Uterus (tissue), 4 donors: ENCODE data around the gene PTPRM. TPM values are rescaled to one million over a fixed set of nuclear protein-coding genes. Genes with fewer than 3 reads are reported as not detected.

Experiments used
- DNase-seq, 2 donors: peaks; one replicate each; pipeline ENCODE4 v3.0.0-alpha.2; 2019 to 2020
- H3K27ac ChIP-seq, 2 donors: fragments of 200-600 bp; sonication (generic); 1 replicate in 1 of 2; 2 replicates in 1 of 2; pipeline ENCODE4 v1.5.1; 2016 to 2018
- H3K27me3 ChIP-seq, 2 donors: fragments of 200-600 bp; sonication (generic); one replicate each; pipeline ENCODE4 v1.5.1; 2018 to 2019; ENCODE audit warnings: control low read depth in 1 of 2
- H3K36me3 ChIP-seq, 2 donors: fragments of 200-600 bp; sonication (generic); one replicate each; pipeline ENCODE4 v1.5.1; 2019; ENCODE audit warnings: control low read depth in 1 of 2
- H3K4me1 ChIP-seq, 2 donors: fragments of 200-600 bp; sonication (generic); one replicate each; pipeline ENCODE4 v1.5.1; 2018 to 2019; ENCODE audit warnings: control low read depth in 1 of 2
- H3K4me3 ChIP-seq, 2 donors: fragments of 200-600 bp; sonication (generic); 1 replicate in 1 of 2; 2 replicates in 1 of 2; pipeline ENCODE4 v1.5.1; 2018 to 2019; ENCODE audit warnings: mild to moderate bottlenecking in 1 of 2
- H3K9me3 ChIP-seq, 2 donors: fragments of 200-600 bp; sonication (generic); one replicate each; pipeline ENCODE4 v1.5.1; 2019; ENCODE audit warnings: control low read depth in 1 of 2
- CTCF ChIP-seq, 4 experiments: fragments of 200-600 bp in 2 of 4; fragments of 450-650 bp in 2 of 4; sonication (generic) in 2 of 4; IDR thresholded peaks; one replicate each; pipeline ENCODE4 v1.5.1; 2016 to 2019; ENCODE audit warnings: antibody characterized with exemption in 4 of 4, mild to moderate bottlenecking in 2 of 4, moderate library complexity in 1 of 4
- POLR2A ChIP-seq, 2 donors: fragments of 450-650 bp; IDR thresholded peaks; one replicate each; pipeline ENCODE4 v1.6.1; 2016; ENCODE audit warnings: antibody characterized with exemption in 2 of 2, mild to moderate bottlenecking in 1 of 2, moderate library complexity in 1 of 2
- intact Hi-C: fragments of 100-400 bp; cut with DNase I; formaldehyde crosslinking; loops from one replicate; pipeline ENCODE4 v1.15.1; 2023; ENCODE audit warnings: low total_unique reads
- total RNA-seq, 4 donors: library from RNA; depleted of rRNA in 3 of 4; stranded (reverse); fragments of >200 nt in 3 of 4; gene quantifications; one replicate each; pipeline versions ENCODE4 v1.1.0 to v1.2.4, GENCODE V29; 2014 to 2023
- donor health status: DM: yes; HTN: yes; CAD: no.

Gene PTPRM
- total RNA-seq, 4 donors from 2014 or later: 62.0 to 127 (median 85.7) TPM

GRCh38 chr18:7646174-7646886, 79.2 kb downstream of the PTPRM start:
- H3K9me3 ChIP-seq: no peaks in the 10 kb centered on the region
- H3K4me1 ChIP-seq: no peaks in the 10 kb centered on the region
- H3K36me3 ChIP-seq: no peaks in the 10 kb centered on the region
- H3K27ac ChIP-seq: no peak overlapping the region
- intact Hi-C loops: no loop called here
- DNase-seq: no peak
- H3K4me3 ChIP-seq: no peak overlapping the region
- no peak for TF ChIP-seq CTCF (IDR thresholded peaks at IDR 0.05)
- no peak for TF ChIP-seq POLR2A (IDR thresholded peaks at IDR 0.05)
- H3K27me3 ChIP-seq: no peaks in the 10 kb centered on the region

GRCh38 chr18:7647500-7647899, 80.4 kb downstream of the PTPRM start:
- TF ChIP-seq POLR2A (IDR thresholded peaks at IDR 0.05) (no peak), CTCF (IDR thresholded peaks at IDR 0.05) (no peak)
- Histone ChIP-seq H3K27me3 (no peaks in the 10 kb centered on the region), H3K9me3 (no peaks in the 10 kb centered on the region), H3K4me3 (no peak overlapping the region), H3K36me3 (no peaks in the 10 kb centered on the region), H3K4me1 (no peaks in the 10 kb centered on the region), H3K27ac (no peak overlapping the region)
- intact Hi-C loops: no loop called here
- DNase-seq: no peak

- Histone ChIP-seq H3K27ac (no peak overlapping the region), H3K4me1 (peaks cover 0 to 4% of the 10 kb centered on the region in 2 donors), H3K36me3 (no peaks in the 10 kb centered on the region), H3K9me3 (no peaks in the 10 kb centered on the region), H3K27me3 (no peaks in the 10 kb centered on the region), H3K4me3 (no peak overlapping the region)
- no peak for TF ChIP-seq CTCF (IDR thresholded peaks at IDR 0.05)
- no peak for TF ChIP-seq POLR2A (IDR thresholded peaks at IDR 0.05)
- no peak for DNase-seq
- intact Hi-C loops: no loop called here
Measured at GRCh38 chr18:7657050-7657449, 89.9 kb downstream of the PTPRM start.

DNA sequence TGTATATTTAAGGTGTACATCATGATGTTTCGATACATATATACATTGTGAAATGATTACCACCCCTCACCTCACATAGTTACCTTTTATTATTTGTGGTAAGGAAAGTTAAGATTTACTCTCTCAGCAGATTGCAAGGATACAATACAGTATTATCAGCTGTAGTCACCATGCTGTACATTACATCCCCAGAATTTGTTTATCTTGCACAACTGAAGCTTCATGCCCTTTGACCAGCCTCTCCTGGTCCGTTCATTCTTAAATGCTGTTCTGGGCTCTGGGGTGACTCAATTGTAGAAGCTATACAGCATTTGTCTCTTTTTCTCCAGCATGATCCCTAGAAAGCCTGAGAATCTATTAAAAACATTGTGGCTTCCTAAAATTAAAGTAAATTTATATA, 90.8 kb downstream of the PTPRM start:
- no peak for DNase-seq
- Histone ChIP-seq H3K4me1 (peaks cover 0 to 4% of the 10 kb centered on the region in 2 donors), H3K4me3 (no peak overlapping the region), H3K27me3 (no peaks in the 10 kb centered on the region), H3K36me3 (no peaks in the 10 kb centered on the region), H3K9me3 (no peaks in the 10 kb centered on the region), H3K27ac (no peak overlapping the region)
- TF ChIP-seq POLR2A (IDR thresholded peaks at IDR 0.05) (no peak), CTCF (IDR thresholded peaks at IDR 0.05) (no peak)
- intact Hi-C loops: no loop called here

DNA sequence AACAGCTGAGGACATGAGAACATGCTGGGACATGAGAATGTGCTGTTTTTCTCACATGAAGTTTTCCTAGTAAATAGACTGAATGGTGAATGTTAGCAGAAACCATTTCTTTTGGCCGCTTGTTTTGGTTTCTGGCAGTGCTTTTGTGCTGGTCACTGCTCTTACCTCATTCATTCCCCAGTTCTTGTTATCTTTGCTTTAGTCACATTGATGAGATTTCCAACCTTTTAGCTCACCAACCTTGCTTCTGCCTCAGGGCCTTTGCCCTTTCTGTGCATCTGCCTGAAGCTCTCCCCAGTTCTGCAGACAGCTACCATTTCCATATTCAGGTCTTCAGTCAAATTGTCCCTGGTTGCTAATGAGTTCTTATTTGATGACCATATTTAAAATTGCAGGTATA, 91.6 kb downstream of the PTPRM start:
- DNase-seq: no peak
- Histone ChIP-seq H3K4me3 (no peak overlapping the region), H3K4me1 (peaks cover 0 to 4% of the 10 kb centered on the region in 2 donors), H3K27ac (no peak overlapping the region), H3K36me3 (no peaks in the 10 kb centered on the region), H3K27me3 (no peaks in the 10 kb centered on the region), H3K9me3 (no peaks in the 10 kb centered on the region)
- intact Hi-C loops: no loop called here
- TF ChIP-seq POLR2A (IDR thresholded peaks at IDR 0.05) (no peak), CTCF (IDR thresholded peaks at IDR 0.05) (no peak)
